H1 (cell line): Measurements from ENCODE around the gene BAG1.

Experiments
- CHD7 ChIP-seq: fragments of 300-600 bp; sonication (generic); IDR thresholded peaks from 2 replicates; pipeline ENCODE4 v1.7.1; 2012; ENCODE audit warnings: low read length, moderate library complexity, mild to moderate bottlenecking, inconsistent platforms; ENCODE audit not compliant: insufficient replicate concordance
- CTCF ChIP-seq, 3 experiments: IDR thresholded peaks; 1 replicate in 2 of 3; 2 replicates in 1 of 3; pipeline versions ENCODE4 v1.5.1 to v1.6.1; 2011; ENCODE audit warnings: low read length in 3 of 3, mild to moderate bottlenecking in 3 of 3, inconsistent platforms in 2 of 3, low read depth in 1 of 3, moderate library complexity in 1 of 3; ENCODE audit not compliant: insufficient read depth in 1 of 3; ENCODE audit errors: control extremely low read depth in 1 of 3
- EP300 ChIP-seq, 2 experiments: IDR thresholded peaks; 1 replicate in 1 of 2; 2 replicates in 1 of 2; pipeline ENCODE4 v1.6.1; 2011 to 2012; ENCODE audit warnings: low read depth in 2 of 2, low read length in 2 of 2, mild to moderate bottlenecking in 2 of 2, borderline replicate concordance in 1 of 2, inconsistent platforms in 1 of 2, moderate library complexity in 1 of 2
- ZNF274 ChIP-seq: IDR thresholded peaks from 2 replicates; pipeline ENCODE4 v1.7.0; 2012; ENCODE audit warnings: low read length, borderline replicate concordance; ENCODE audit errors: extremely low read depth

DNA sequence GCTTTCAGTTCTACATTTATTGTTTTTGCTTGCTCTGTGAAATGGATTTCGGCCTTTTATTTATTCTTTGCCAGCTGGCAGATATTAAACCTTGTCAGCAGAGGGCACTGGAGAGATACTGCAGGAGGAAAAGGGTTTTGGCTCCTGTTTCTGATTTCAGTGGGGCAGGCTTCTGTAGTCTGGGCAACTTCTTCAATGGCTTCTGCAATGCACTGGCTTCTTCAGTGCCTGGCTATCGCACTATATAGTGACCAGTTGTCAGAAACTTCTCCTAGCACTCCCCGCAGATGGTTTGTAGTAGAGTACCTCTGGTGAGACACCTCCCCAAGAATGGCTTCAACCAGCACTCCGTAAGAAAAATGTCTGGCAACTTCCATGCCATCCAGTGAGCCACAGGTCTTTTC, 22.6 kb upstream of the BAG1 start:
- TF ChIP-seq CHD7, result no peak
- TF ChIP-seq EP300 (IDR thresholded peaks at IDR 0.05; ENCODE audit: borderline replicate concordance in 1 of 2, low read depth in 2 of 2, low read length in 2 of 2), result no peak
- peak in 2 of 3 experiments; percentile 59 to 60; a peak in 3 of 4 replicates for TF ChIP-seq CTCF (IDR thresholded peaks at IDR 0.05; ENCODE audit: control extremely low read depth in 1 of 3, insufficient read depth in 1 of 3, low read depth in 1 of 3, low read length in 3 of 3)
- no peak for TF ChIP-seq ZNF274
